Neuronal stem cell (in vitro differentiated cells): ENCODE results near the gene CYGB.

ENCODE experiments used
- DNase-seq: peaks from one replicate; pipeline ENCODE4 v3.0.0-alpha.2; 2013; ENCODE audit warnings: low spot score
- H2AFZ ChIP-seq: one replicate; pipeline ENCODE4 v1.6.1; 2013; ENCODE audit warnings: mild to moderate bottlenecking, low read length, inconsistent platforms
- H2AK5ac ChIP-seq: 2 replicates; pipeline ENCODE4 v1.6.1; 2013; ENCODE audit warnings: low read depth, mild to moderate bottlenecking, inconsistent platforms, low read length, moderate library complexity, mixed read lengths
- H2BK120ac ChIP-seq: 2 replicates; pipeline ENCODE4 v1.6.1; 2013; ENCODE audit warnings: low read depth, mild to moderate bottlenecking, inconsistent platforms, low read length, moderate library complexity, mixed read lengths
- H2BK12ac ChIP-seq: one replicate; pipeline ENCODE4 v1.6.1; 2013; ENCODE audit warnings: low read length, inconsistent platforms
- H2BK15ac ChIP-seq: 2 replicates; pipeline ENCODE4 v1.6.1; 2013; ENCODE audit warnings: mild to moderate bottlenecking, low read length, inconsistent platforms, mixed read lengths
- H2BK5ac ChIP-seq: one replicate; pipeline ENCODE4 v1.6.1; 2013; ENCODE audit warnings: inconsistent platforms, mild to moderate bottlenecking, low read length, moderate library complexity
- H3K14ac ChIP-seq: one replicate; pipeline ENCODE4 v1.6.1; 2013; ENCODE audit warnings: low read length, inconsistent platforms
- H3K18ac ChIP-seq: 2 replicates; pipeline ENCODE4 v1.6.1; 2013; ENCODE audit warnings: low read length, inconsistent platforms
- H3K23ac ChIP-seq: 2 replicates; pipeline ENCODE4 v1.6.1; 2013; ENCODE audit warnings: low read depth, mild to moderate bottlenecking, mixed read lengths, low read length, inconsistent platforms; ENCODE audit not compliant: poor library complexity
- H3K27ac ChIP-seq: replicated peaks from 3 replicates; pipeline ENCODE4 v1.5.1; 2013; ENCODE audit warnings: low read length, inconsistent platforms
- H3K27me3 ChIP-seq, 3 experiments: 2 replicates each; pipeline ENCODE4 v1.6.1; 2013; ENCODE audit warnings: low read length in 3 of 3, mild to moderate bottlenecking in 2 of 3, inconsistent platforms in 1 of 3, low read depth in 1 of 3, mixed read lengths in 1 of 3, moderate library complexity in 1 of 3; ENCODE audit not compliant: control insufficient read depth in 3 of 3, insufficient read depth in 3 of 3
- H3K36me3 ChIP-seq, 2 donors: replicated peaks in 1 of 2; 2 replicates each; pipeline ENCODE4 v1.6.1; 2013; ENCODE audit warnings: low read length in 2 of 2; ENCODE audit not compliant: control insufficient read depth in 2 of 2, insufficient read depth in 2 of 2
- H3K4ac ChIP-seq: 2 replicates; pipeline ENCODE4 v1.6.1; 2013; ENCODE audit warnings: inconsistent platforms, mild to moderate bottlenecking, low read length, moderate library complexity
- H3K4me1 ChIP-seq, 2 donors: 1 replicate in 1 of 2; 2 replicates in 1 of 2; pipeline ENCODE4 v1.6.1; 2013; ENCODE audit warnings: low read length in 2 of 2, low read depth in 1 of 2; ENCODE audit not compliant: control insufficient read depth in 2 of 2, insufficient read depth in 1 of 2
- H3K4me2 ChIP-seq: one replicate; pipeline ENCODE4 v1.6.1; 2013; ENCODE audit warnings: mild to moderate bottlenecking, low read length, inconsistent platforms; ENCODE audit not compliant: insufficient read depth, poor library complexity, severe bottlenecking
- H3K4me3 ChIP-seq, 2 donors: 2 replicates each; pipeline ENCODE4 v1.5.1; 2013; ENCODE audit warnings: low read length in 2 of 2, mild to moderate bottlenecking in 2 of 2, inconsistent platforms in 1 of 2, moderate library complexity in 1 of 2
- H3K79me1 ChIP-seq: one replicate; pipeline ENCODE4 v1.6.1; 2013; ENCODE audit warnings: low read depth, mild to moderate bottlenecking, inconsistent platforms, low read length, moderate library complexity
- H3K9ac ChIP-seq: one replicate; pipeline ENCODE4 v1.6.1; 2013; ENCODE audit warnings: mild to moderate bottlenecking, low read depth, low read length, inconsistent platforms; ENCODE audit not compliant: poor library complexity
- H3K9me3 ChIP-seq, 2 donors: replicated peaks in 1 of 2; 2 replicates each; pipeline versions ENCODE3 to v1.6.1; 2013; ENCODE audit warnings: low read length in 2 of 2, mild to moderate bottlenecking in 2 of 2, inconsistent platforms in 1 of 2, low read depth in 1 of 2, mixed read lengths in 1 of 2, moderate library complexity in 1 of 2; ENCODE audit not compliant: control insufficient read depth in 2 of 2, insufficient read depth in 1 of 2
- H4K8ac ChIP-seq: one replicate; pipeline ENCODE4 v1.6.1; 2013; ENCODE audit warnings: low read depth, mild to moderate bottlenecking, inconsistent platforms, low read length, moderate library complexity
- H4K91ac ChIP-seq: one replicate; pipeline ENCODE4 v1.6.1; 2013; ENCODE audit warnings: low read length, low read depth, mild to moderate bottlenecking, inconsistent platforms; ENCODE audit not compliant: poor library complexity
- WGBS, 2 donors: extraction: QIAGEN DNeasy Blood & Tissue Kit; methylation state at CpG; one replicate each; pipeline ENCODE4 v1.1.7; 2013; ENCODE audit warnings: missing lambda C conversion rate in 2 of 2, mixed read lengths in 1 of 2; ENCODE audit not compliant: insufficient read length in 2 of 2, insufficient replicate concordance in 1 of 2; ENCODE audit errors: extremely low coverage in 2 of 2; 5-methylcytosine and 5-hydroxymethylcytosine counted together

Gene CYGB

GRCh38 chr17:76567634-76568432, 30.3 kb upstream of the CYGB start:
- no peak overlapping the region for H2BK12ac ChIP-seq
- peaks cover 8 to 11% of the 10 kb centered on the region in 2 donors for H3K4me1 ChIP-seq
- H3K27ac ChIP-seq, result no peak overlapping the region
- no peak overlapping the region for H4K8ac ChIP-seq
- peak overlapping the region; percentile 9 for H2BK15ac ChIP-seq
- H3K4me2 ChIP-seq, result no peak overlapping the region
- no CpG with 5 or more reads among the region's 14 CpGs for WGBS, 2 donors
- DNase-seq, result no peak
- H3K4ac ChIP-seq, result no peak overlapping the region
- H2BK5ac ChIP-seq, result no peak overlapping the region
- H3K27me3 ChIP-seq, result peaks cover 0 to 4% (median 0%) of the 10 kb centered on the region in 3 experiments
- no peak overlapping the region for H2AFZ ChIP-seq
- H3K4me3 ChIP-seq, result no peak overlapping the region
- H3K14ac ChIP-seq, result peak overlapping the region; percentile 47
- no peak overlapping the region for H3K18ac ChIP-seq
- no peak overlapping the region for H3K9ac ChIP-seq
- H3K36me3 ChIP-seq, result peaks cover 12 to 40% of the 10 kb centered on the region in 2 donors
- H3K9me3 ChIP-seq, result peaks cover 0 to 2% of the 10 kb centered on the region in 2 donors
- H3K79me1 ChIP-seq, result no peaks in the 10 kb centered on the region
- H2AK5ac ChIP-seq, result no peak overlapping the region
- no peak overlapping the region for H2BK120ac ChIP-seq
- no peak overlapping the region for H4K91ac ChIP-seq
- H3K23ac ChIP-seq, result peak overlapping the region; percentile 2

- Histone ChIP-seq H4K91ac (no peak overlapping the region), H3K4me2 (no peak overlapping the region), H3K14ac (no peak overlapping the region), H2AFZ (no peak overlapping the region), H3K27me3 (peaks cover 0 to 4% (median 0%) of the 10 kb centered on the region in 3 experiments), H3K27ac (no peak overlapping the region), H2BK12ac (no peak overlapping the region), H3K9me3 (peaks cover 0 to 2% of the 10 kb centered on the region in 2 donors), H3K4me3 (no peak overlapping the region), H3K9ac (no peak overlapping the region), H4K8ac (no peak overlapping the region), H3K18ac (no peak overlapping the region), H2BK120ac (no peak overlapping the region), H3K4me1 (peaks cover 8 to 11% of the 10 kb centered on the region in 2 donors), H2AK5ac (no peak overlapping the region), H3K23ac (no peak overlapping the region), H3K79me1 (no peaks in the 10 kb centered on the region), H3K4ac (no peak overlapping the region), H3K36me3 (peaks cover 15 to 46% of the 10 kb centered on the region in 2 donors), H2BK5ac (no peak overlapping the region), H2BK15ac (no peak overlapping the region)
- no CpG with 5 or more reads among the region's 5 CpGs for WGBS, 2 donors
- no peak for DNase-seq
Observed at GRCh38 chr17:76566988-76567431, 29.5 kb upstream of the CYGB start.

GRCh38 chr17:76566613-76566943, 29.1 kb upstream of the CYGB start:
- Histone ChIP-seq H3K4me2 (no peak overlapping the region), H2BK5ac (no peak overlapping the region), H4K8ac (no peak overlapping the region), H3K27ac (no peak overlapping the region), H3K27me3 (peaks cover 0 to 4% (median 0%) of the 10 kb centered on the region in 3 experiments), H2AK5ac (no peak overlapping the region), H3K14ac (no peak overlapping the region), H2AFZ (no peak overlapping the region), H3K4me1 (peaks cover 8 to 11% of the 10 kb centered on the region in 2 donors), H2BK12ac (no peak overlapping the region), H3K36me3 (peaks cover 20 to 51% of the 10 kb centered on the region in 2 donors), H3K23ac (no peak overlapping the region), H4K91ac (no peak overlapping the region), H2BK120ac (no peak overlapping the region), H3K9ac (no peak overlapping the region), H3K79me1 (no peaks in the 10 kb centered on the region), H3K4me3 (no peak overlapping the region), H3K4ac (no peak overlapping the region), H3K9me3 (peaks cover 0 to 2% of the 10 kb centered on the region in 2 donors), H3K18ac (no peak overlapping the region), H2BK15ac (no peak overlapping the region)
- DNase-seq, result no peak
- WGBS, 2 donors, result no CpG with 5 or more reads among the region's 3 CpGs

GRCh38 chr17:76565728-76566612, 28.5 kb upstream of the CYGB start:
- no peak overlapping the region for H3K4me2 ChIP-seq
- H2AFZ ChIP-seq, result no peak overlapping the region
- H2BK15ac ChIP-seq, result no peak overlapping the region
- H3K4me1 ChIP-seq, result peaks cover 8 to 11% of the 10 kb centered on the region in 2 donors
- no peak overlapping the region for H2BK120ac ChIP-seq
- no peak overlapping the region for H3K4me3 ChIP-seq
- no peak overlapping the region for H3K27ac ChIP-seq
- H3K23ac ChIP-seq, result no peak overlapping the region
- no peak overlapping the region for H3K4ac ChIP-seq
- peaks cover 0 to 2% of the 10 kb centered on the region in 2 donors for H3K9me3 ChIP-seq
- H4K91ac ChIP-seq, result no peak overlapping the region
- H2BK12ac ChIP-seq, result no peak overlapping the region
- H2BK5ac ChIP-seq, result no peak overlapping the region
- no peak overlapping the region for H4K8ac ChIP-seq
- H3K79me1 ChIP-seq, result no peaks in the 10 kb centered on the region
- H3K36me3 ChIP-seq, result peaks cover 24 to 57% of the 10 kb centered on the region in 2 donors
- no peak overlapping the region for H3K9ac ChIP-seq
- WGBS, 2 donors, result no CpG with 5 or more reads among the region's 14 CpGs
- H2AK5ac ChIP-seq, result no peak overlapping the region
- H3K27me3 ChIP-seq, result peaks cover 0 to 4% (median 0%) of the 10 kb centered on the region in 3 experiments
- no peak overlapping the region for H3K18ac ChIP-seq
- DNase-seq, result no peak
- H3K14ac ChIP-seq, result no peak overlapping the region
